ENCODE data around the gene MAGEA2.
"Not testable (repeated sequence)": the region's sequence is repeated elsewhere in the genome, so short reads cannot be mapped to it uniquely, and the experiment has no call there.

MAGEA2 gene, protein sequence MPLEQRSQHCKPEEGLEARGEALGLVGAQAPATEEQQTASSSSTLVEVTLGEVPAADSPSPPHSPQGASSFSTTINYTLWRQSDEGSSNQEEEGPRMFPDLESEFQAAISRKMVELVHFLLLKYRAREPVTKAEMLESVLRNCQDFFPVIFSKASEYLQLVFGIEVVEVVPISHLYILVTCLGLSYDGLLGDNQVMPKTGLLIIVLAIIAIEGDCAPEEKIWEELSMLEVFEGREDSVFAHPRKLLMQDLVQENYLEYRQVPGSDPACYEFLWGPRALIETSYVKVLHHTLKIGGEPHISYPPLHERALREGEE

DNA sequence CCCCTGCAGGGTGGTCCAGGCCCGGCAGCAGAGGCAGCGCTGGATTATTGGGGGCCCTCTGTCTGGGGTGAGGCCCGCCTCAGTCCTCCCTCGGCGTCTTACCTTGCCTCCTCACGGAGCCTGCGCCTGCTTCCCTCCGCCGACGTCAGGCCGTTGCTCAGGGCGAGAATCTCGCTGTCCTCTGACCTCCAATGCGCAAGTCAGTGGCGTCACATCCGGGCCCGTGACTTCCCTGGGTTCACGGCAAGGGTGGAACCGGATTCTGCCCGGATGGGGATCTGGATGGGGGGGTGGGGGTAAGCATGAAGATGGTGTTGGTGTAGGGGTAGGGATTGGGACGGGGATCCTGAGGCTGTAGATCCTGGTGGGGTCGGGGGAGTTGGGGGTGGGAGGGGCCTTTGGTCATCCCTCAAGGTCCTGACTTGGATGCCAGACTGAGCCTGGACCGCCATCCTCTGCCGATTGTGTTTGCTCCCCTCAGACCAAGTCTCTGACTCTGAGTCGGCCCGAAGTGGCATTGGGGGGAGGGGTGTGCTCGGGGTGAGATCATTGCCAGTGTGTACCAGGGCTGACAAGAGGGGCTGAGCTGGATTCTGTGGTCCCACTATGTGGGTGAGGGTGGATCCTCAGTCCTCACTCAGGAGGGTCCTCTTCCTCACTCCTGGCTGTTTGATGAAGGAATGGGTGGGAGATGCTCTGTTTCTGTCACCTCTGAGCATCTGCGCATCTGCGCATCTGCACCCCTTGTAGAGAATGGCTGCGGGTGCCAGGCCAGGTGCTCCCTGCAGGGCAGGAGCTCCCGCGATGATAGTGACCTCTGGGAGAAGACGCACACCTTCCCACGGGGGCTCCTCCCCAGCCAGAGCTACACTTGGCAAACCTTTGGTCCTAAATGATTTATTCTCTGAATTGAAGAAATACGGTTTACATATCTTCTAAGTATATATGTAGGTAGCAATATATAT is at the start of gene MAGEA2:
Gene MAGEA2, minus strand, starts transcription at position 157 of the 965 bp plus-strand sequence. CDS start 2,479 bp downstream, outside the sequence.
- not testable (repeated sequence) for DNase-seq (ENCODE audit: low read depth in 2 of 2, low spot score in 1 of 2)

GRCh38 chrX:152798945-152799344 is 45.3 kb upstream of the MAGEA2 start:
- no peak for DNase-seq (ENCODE audit: low read depth in 2 of 2, low spot score in 1 of 2)

DNA sequence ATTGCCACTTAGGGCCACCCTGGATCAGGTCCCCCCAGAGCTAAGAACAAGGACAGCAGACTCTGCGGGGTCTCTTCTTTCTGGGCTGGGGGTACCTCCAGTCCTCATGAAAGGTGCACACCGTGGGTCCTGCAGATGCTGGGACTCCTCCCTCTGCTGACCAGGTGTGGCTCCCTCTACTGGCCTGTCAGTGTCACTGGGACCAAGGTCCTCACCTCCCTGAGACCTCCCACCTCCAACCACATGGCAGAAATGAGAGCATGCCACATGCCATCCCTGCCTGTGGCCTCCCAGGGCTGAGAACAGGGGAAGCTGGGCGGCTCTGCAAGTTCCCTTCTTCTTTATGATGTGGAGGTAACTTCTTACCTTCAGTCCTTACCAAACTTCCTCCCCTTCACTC is 33.4 kb upstream of the MAGEA2 start:
- not testable (repeated sequence) for DNase-seq (ENCODE audit: low read depth in 2 of 2, low spot score in 1 of 2)

DNA sequence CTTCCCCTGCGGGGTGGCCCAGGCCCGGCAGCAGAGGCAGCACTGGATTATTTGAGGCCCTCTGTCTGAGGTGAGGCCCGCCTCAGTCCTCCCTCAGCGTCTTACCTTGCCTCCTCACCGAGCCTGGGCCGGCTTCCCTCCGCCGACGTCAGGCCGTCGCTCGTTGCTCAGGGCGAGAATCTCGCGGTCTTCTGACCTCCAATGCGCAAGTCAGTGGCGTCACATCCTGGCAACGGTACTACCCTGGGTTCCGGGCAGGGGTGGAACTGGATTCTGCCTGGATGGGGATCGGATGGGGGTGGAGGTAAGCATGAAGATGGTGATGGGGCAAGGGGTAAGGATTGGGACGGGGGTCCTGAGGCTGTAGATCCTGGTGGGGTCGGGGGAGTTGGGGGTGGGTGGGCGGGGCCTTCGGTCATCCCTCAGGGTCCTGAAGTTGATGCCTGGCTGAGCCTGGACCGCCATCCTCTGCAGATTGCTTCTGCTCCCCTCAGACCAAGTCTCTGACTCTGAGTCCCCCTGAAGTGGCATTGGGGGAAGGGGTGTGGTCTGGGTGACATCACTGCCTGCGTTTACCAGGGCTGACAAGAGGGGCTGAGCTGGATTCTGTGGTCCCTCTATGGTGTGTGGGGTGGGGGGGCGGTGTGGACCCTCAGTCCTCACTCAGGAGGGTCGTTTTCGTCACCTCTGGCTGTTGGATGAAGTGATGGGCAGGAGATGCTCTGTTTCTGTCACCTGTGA is 16.1 kb upstream of the MAGEA2 start, which contains the start of gene MAGEA6:
Gene MAGEA6, minus strand, starts transcription at position 141 of the 741 bp plus-strand sequence. CDS start 2,039 bp downstream, outside the sequence.
- DNase-seq (ENCODE audit: low read depth in 2 of 2, low spot score in 1 of 2) = not testable (repeated sequence)

DNA sequence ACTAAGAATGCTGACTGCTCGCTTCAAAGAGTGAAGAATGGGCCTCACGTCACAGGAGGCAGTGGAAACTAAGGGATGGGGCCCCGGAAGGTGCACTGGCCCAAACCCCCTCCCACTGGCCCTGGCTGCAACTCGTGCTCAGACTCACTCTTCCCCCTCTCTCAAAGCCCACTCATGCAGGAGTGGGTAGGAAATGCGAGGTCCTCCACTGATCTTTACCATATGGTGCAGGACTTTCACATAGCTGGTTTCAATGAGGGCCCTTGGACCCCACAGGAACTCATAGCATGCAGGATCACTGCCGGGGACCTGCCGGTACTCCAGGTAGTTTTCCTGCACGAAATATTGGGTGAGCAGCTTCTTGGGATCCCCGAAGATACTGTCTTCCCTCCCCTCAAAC is 12.9 kb upstream of the MAGEA2 start:
- DNase-seq (ENCODE audit: low read depth in 2 of 2, low spot score in 1 of 2) = not testable (repeated sequence)

GRCh38 chrX:152761582-152761981 is 7.9 kb upstream of the MAGEA2 start:
- DNase-seq (ENCODE audit: low read depth in 2 of 2, low spot score in 1 of 2) = not testable (repeated sequence)

DNA sequence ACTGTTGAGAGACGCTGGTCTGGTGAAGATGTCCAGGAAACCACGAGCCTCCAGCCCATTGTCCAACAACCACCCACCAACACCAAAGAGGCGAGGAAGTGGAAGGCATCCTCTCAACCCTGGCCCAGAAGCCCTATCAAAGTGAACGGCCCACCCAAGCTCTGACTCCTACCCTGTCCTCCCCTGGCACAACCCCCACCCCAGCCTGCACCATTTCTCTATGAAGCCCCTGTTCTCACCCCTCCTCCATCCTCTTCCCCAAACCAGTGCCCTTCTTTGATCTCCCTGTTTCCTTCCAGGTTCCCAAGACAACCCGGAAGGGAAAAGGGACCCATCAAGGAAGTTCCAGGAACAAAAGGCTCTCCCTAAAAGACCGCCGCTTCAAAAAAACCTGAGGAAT is 5.9 kb upstream of the MAGEA2 start:
- not testable (repeated sequence) for DNase-seq (ENCODE audit: low read depth in 2 of 2, low spot score in 1 of 2)

- not testable (repeated sequence) for DNase-seq (ENCODE audit: low read depth in 2 of 2, low spot score in 1 of 2)
These were observed 5.3 kb upstream of the MAGEA2 start, which contains the start of gene CSAG3 for GRCh38 chrX:152758918-152759317. TSS of gene CSAG3 (plus strand) at chrX:152759218.

GRCh38 chrX:152754871-152755270 is 1.2 kb upstream of the MAGEA2 start:
- not testable (repeated sequence) for DNase-seq (ENCODE audit: low read depth in 2 of 2, low spot score in 1 of 2)

- DNase-seq (ENCODE audit: low read depth in 2 of 2, low spot score in 1 of 2) = no peak
These were observed 15.1 kb downstream of the MAGEA2 start for GRCh38 chrX:152738560-152738959.

- not testable (repeated sequence) for DNase-seq (ENCODE audit: low read depth in 2 of 2, low spot score in 1 of 2)
These were observed 17.1 kb downstream of the MAGEA2 start for GRCh38 chrX:152736528-152736927.

GRCh38 chrX:152735860-152736511 is 17.7 kb downstream of the MAGEA2 start:
- DNase-seq (ENCODE audit: low read depth in 2 of 2, low spot score in 1 of 2) = no peak

DNA sequence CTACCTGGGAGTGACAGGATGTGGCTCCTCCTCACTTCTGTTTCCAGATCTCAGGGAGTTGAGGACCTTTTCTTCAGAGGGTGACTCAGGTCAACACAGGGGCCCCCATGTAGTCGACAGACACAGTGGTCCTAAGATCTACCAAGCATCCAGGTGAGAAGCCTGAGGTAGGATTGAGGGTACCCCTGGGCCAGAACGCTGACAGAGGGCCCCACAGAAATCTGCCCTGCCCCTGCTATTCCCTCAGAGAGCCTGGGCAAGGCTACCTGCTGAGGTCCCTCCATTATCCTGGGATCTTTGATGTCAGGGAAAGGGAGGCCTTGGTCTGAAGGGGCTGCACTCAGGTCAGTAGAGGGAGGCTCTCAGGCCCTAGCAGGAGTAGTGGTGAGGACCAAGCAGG is 18.5 kb downstream of the MAGEA2 start:
- no peak for DNase-seq (ENCODE audit: low read depth in 2 of 2, low spot score in 1 of 2)

DNA sequence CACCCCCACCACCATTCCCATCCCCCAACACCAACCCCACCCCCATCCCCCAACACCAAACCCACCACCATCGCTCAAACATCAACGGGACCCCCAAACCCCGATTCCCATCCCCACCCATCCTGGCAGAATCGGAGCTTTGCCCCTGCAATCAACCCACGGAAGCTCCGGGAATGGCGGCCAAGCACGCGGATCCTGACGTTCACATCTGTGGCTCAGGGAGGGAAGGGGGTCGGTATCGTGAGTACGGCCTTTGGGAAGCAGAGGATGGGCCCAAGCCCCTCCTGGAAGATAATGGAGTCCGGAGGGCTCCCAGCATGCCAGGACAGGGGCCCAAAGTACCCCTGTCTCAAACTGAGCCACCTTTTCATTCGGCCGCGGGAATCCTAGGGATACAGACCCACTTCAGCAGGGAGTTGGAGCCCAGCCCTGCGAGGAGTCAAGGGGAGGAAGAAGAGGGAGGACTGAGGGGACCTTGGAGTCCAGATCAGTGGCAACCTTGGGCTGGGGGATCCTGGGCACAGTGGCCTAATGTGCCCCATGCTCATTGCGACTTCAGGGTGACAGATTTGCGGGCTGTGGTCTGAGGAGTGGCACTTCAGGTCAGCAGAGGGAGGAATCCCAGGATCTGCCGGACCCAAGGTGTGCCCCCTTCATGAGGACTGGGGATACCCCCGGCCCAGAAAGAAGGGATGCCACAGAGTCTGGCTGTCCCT is 19.3 kb downstream of the MAGEA2 start:
- not testable (repeated sequence) for DNase-seq (ENCODE audit: low read depth in 2 of 2, low spot score in 1 of 2)

DNA sequence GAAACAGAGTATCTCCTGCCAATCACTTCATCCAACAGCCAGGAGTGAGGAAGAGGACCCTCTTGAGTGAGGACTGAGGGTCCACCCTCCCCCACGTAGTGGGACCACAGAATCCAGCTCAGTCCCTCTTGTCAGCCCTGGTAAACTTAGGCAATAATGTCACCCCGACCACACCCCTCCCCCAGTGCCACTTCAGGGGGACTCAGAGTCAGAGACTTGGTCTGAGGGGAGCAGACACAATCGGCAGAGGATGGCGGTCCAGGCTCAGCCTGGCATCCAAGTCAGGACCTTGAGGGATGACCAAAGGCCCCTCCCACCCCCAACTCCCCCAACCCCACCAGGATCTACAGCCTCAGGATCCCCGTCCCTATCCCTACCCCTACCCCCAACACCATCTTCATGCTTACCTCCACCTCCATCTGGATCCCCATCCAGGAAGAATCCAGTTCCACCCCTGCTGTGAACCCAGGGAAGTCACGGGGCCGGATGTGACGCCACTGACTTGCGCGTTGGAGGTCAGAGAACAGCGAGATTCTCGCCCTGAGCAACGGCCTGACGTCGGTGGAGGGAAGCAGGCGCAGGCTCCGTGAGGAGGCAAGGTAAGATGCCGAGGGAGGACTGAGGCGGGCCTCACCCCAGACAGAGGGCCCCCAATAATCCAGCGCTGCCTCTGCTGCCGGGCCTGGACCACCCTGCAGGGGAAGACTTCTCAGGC is 20.2 kb downstream of the MAGEA2 start, which contains the start of the genes CSAG1 and MAGEA12:
Gene CSAG1, minus strand, starts transcription at position 461 of the 715 bp plus-strand sequence. CDS start 1,261 bp downstream, outside the sequence.
Gene MAGEA12, plus strand, starts transcription at position 497 of the 715 bp plus-strand sequence. CDS start 2,405 bp downstream, outside the sequence.
- no peak for DNase-seq (ENCODE audit: low read depth in 2 of 2, low spot score in 1 of 2)

DNA sequence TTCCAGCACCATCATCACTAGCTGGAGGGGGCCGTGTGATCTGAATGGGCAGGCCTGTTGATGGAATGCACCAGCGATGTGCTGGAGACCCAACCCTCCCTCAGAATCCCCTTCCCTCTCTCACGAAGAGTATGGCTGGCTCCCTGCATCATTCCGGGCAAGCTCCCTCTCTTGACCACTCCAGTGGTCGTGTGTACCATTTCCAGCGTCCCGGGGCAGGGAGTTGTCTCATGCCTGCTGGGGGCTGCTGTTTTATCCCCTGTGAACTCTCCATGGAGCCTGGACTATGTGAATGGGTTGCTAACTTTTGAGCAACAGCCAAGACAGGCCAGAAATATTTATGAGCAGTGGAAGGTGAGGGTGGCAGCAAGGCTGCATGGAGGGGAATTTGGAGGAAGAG is 28.2 kb downstream of the MAGEA2 start:
- DNase-seq (ENCODE audit: low read depth in 2 of 2, low spot score in 1 of 2) = no peak

DNA sequence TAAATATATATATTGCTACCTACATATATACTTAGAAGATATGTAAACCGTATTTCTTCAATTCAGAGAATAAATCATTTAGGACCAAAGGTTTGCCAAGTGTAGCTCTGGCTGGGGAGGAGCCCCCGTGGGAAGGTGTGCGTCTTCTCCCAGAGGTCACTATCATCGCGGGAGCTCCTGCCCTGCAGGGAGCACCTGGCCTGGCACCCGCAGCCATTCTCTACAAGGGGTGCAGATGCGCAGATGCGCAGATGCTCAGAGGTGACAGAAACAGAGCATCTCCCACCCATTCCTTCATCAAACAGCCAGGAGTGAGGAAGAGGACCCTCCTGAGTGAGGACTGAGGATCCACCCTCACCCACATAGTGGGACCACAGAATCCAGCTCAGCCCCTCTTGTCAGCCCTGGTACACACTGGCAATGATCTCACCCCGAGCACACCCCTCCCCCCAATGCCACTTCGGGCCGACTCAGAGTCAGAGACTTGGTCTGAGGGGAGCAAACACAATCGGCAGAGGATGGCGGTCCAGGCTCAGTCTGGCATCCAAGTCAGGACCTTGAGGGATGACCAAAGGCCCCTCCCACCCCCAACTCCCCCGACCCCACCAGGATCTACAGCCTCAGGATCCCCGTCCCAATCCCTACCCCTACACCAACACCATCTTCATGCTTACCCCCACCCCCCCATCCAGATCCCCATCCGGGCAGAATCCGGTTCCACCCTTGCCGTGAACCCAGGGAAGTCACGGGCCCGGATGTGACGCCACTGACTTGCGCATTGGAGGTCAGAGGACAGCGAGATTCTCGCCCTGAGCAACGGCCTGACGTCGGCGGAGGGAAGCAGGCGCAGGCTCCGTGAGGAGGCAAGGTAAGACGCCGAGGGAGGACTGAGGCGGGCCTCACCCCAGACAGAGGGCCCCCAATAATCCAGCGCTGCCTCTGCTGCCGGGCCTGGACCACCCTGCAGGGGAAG is 39.5 kb downstream of the MAGEA2 start, which contains the start of gene MAGEA2B:
Gene MAGEA2B, plus strand, starts transcription at position 814 of the 973 bp plus-strand sequence. CDS start 2,479 bp downstream, outside the sequence.
- DNase-seq (ENCODE audit: low read depth in 2 of 2, low spot score in 1 of 2) = not testable (repeated sequence)
